Osteocyte (in vitro differentiated cells): ENCODE data around the gene RNF31. TPM values are rescaled to one million over a fixed set of nuclear protein-coding genes. Genes with fewer than 3 reads are reported as not detected.

ENCODE experiments used
- DNase-seq: peaks from one replicate; pipeline ENCODE4 v3.0.0; 2021; ENCODE audit warnings: mixed read lengths; ENCODE audit not compliant: unreplicated experiment; ENCODE audit errors: extremely low spot score
- H3K27ac Mint-ChIP-seq: one replicate; pipeline ENCODE4 v1.8.0; 2021; ENCODE audit warnings: mild to moderate bottlenecking, mixed read lengths; ENCODE audit not compliant: unreplicated experiment
- H3K27me3 Mint-ChIP-seq: one replicate; pipeline ENCODE4 v1.8.0; 2021; ENCODE audit warnings: mixed read lengths; ENCODE audit not compliant: unreplicated experiment
- H3K36me3 Mint-ChIP-seq: one replicate; pipeline ENCODE4 v1.8.0; 2021; ENCODE audit warnings: mixed read lengths; ENCODE audit not compliant: unreplicated experiment
- H3K4me1 Mint-ChIP-seq: one replicate; pipeline ENCODE4 v1.8.0; 2021; ENCODE audit warnings: mixed read lengths; ENCODE audit not compliant: unreplicated experiment
- H3K4me3 Mint-ChIP-seq: one replicate; pipeline ENCODE4 v1.8.0; 2021; ENCODE audit warnings: mild to moderate bottlenecking, moderate library complexity, mixed read lengths; ENCODE audit not compliant: unreplicated experiment
- H3K9me3 Mint-ChIP-seq: one replicate; pipeline ENCODE4 v1.8.0; 2021; ENCODE audit warnings: mixed read lengths; ENCODE audit not compliant: unreplicated experiment
- long read RNA-seq: library from polyadenylated mRNA; unstranded; transcript quantifications from one replicate; pipeline ENCODE4 v2.0.0, GENCODE V29; 2021
- total RNA-seq: library from RNA; stranded (reverse); gene quantifications from 2 replicates; pipeline ENCODE4 v1.2.1, GENCODE V29; 2021
- TF ChIP-seq, protein P1 (sequence below): fragments of 200-600 bp; sonication (generic); IDR thresholded peaks from 2 replicates; pipeline ENCODE4 v1.5.0; 2021; ENCODE audit warnings: antibody characterized with exemption, mild to moderate bottlenecking, moderate library complexity

RNF31 gene
- 65.9 and 66.5 TPM in 2 replicates for total RNA-seq
- long read RNA-seq, partial matches to known transcripts, result 3 of 5 reads
- long read RNA-seq, other reads (novel, unspliced or antisense), result 0 of 5 reads

DNA sequence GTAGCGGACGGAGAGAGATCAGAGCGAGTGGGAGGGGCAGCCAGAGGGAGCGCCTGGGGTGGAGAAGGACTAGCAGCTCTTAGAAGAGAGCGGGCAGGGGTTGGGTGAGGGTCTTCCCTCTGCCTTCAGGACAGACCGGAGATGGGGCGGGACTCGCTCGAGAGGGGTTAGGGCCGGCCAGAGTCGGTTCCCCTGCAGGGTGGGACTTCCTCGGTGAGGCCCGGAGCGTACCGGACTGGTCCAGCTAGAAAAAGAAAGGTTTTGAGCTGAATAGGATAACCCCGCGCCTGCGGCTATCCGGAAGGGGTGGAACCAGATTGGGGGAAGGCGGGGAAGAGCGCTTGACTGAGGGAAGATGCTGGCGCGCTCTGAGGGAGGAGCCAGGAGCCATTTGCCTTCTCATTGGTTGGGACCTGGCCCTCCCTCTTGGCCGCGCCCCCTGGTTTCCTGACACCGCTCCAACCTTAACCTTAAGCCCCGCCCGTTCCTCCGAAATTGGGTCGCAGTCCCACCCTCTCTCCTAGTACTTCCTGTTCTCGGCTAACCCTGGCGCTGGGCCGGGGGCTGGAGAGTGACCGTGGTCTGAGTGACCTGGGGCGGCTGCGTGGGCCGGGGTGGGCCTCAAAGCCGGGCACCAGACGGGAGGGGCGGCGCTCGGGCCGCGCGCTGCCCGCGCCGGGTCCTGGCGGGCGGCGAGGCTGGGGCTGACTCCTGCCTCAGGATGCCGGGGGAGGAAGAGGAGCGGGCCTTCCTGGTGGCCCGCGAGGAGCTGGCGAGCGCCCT, at the start of gene RNF31:
TSS of gene RNF31 (plus strand) at position 521 of the 783 bp plus-strand sequence. CDS start at position 722, 201 bp downstream.
- peak within 1 kb of the TSS; percentile 99 for H3K4me3 Mint-ChIP-seq
- H3K27ac Mint-ChIP-seq, result peak within 1 kb of the TSS; percentile 99
- DNase-seq, result peak; percentile 98
- H3K9me3 Mint-ChIP-seq, result no peaks in the 10 kb centered on the region
- no peaks in the 10 kb centered on the region for H3K27me3 Mint-ChIP-seq
- peaks cover 27% of the 10 kb centered on the region for H3K4me1 Mint-ChIP-seq
- peaks cover 21% of the 10 kb centered on the region for H3K36me3 Mint-ChIP-seq
- TF ChIP-seq, protein P1, sequence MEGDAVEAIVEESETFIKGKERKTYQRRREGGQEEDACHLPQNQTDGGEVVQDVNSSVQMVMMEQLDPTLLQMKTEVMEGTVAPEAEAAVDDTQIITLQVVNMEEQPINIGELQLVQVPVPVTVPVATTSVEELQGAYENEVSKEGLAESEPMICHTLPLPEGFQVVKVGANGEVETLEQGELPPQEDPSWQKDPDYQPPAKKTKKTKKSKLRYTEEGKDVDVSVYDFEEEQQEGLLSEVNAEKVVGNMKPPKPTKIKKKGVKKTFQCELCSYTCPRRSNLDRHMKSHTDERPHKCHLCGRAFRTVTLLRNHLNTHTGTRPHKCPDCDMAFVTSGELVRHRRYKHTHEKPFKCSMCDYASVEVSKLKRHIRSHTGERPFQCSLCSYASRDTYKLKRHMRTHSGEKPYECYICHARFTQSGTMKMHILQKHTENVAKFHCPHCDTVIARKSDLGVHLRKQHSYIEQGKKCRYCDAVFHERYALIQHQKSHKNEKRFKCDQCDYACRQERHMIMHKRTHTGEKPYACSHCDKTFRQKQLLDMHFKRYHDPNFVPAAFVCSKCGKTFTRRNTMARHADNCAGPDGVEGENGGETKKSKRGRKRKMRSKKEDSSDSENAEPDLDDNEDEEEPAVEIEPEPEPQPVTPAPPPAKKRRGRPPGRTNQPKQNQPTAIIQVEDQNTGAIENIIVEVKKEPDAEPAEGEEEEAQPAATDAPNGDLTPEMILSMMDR, result no peak

- TF ChIP-seq, protein P1, result no peak
- no peak for DNase-seq
- Mint-ChIP-seq H3K9me3 (no peaks in the 10 kb centered on the region), H3K27ac (no peak overlapping the region), H3K36me3 (peaks cover 27% of the 10 kb centered on the region), H3K4me3 (no peak overlapping the region), H3K4me1 (peaks cover 20% of the 10 kb centered on the region), H3K27me3 (no peaks in the 10 kb centered on the region)
Observed at GRCh38 chr14:24098229-24098926, 48.9 kb upstream of the RNF31 start.

DNA sequence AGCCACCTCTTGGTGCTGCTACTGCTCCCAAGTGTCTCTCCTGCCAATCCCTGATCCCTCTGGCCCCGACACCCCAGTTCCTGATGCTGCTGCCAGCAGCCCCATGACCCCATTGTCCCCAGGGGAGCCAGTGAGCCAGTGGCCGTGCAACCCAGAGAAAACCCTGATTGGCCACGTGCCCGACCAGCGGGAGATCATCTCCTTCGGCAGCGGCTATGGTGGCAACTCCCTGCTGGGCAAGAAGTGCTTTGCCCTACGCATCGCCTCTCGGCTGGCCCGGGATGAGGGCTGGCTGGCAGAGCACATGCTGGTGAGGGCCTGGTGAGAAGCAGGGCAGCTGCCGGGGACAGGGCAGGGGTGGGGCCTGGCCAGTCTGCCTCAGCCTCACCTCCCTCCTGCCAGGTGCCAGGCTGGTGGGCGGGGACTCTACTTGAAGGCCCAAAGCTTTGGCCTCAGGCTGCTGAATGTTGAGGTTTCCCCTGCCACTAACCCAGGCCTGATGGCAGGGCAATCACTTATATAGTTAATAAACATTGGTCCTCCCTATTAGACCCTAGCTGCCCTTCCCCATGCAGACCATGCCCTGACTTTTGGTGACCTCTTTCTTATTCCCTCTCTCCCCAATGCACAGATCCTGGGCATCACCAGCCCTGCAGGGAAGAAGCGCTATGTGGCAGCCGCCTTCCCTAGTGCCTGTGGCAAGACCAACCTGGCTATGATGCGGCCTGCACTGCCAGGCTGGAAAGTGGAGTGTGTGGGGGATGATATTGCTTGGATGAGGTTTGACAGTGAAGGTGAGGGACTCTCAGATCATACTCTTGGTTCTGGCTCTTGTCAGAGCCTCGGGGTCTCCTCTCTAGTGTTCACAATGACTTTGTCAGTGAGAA, 48.1 kb upstream of the RNF31 start:
- peaks cover 34% of the 10 kb centered on the region for H3K36me3 Mint-ChIP-seq
- H3K4me3 Mint-ChIP-seq, result no peak overlapping the region
- H3K4me1 Mint-ChIP-seq, result peaks cover 15% of the 10 kb centered on the region
- H3K27ac Mint-ChIP-seq, result no peak overlapping the region
- H3K27me3 Mint-ChIP-seq, result no peaks in the 10 kb centered on the region
- no peak for DNase-seq
- TF ChIP-seq, protein P1, result no peak
- H3K9me3 Mint-ChIP-seq, result no peaks in the 10 kb centered on the region

DNA sequence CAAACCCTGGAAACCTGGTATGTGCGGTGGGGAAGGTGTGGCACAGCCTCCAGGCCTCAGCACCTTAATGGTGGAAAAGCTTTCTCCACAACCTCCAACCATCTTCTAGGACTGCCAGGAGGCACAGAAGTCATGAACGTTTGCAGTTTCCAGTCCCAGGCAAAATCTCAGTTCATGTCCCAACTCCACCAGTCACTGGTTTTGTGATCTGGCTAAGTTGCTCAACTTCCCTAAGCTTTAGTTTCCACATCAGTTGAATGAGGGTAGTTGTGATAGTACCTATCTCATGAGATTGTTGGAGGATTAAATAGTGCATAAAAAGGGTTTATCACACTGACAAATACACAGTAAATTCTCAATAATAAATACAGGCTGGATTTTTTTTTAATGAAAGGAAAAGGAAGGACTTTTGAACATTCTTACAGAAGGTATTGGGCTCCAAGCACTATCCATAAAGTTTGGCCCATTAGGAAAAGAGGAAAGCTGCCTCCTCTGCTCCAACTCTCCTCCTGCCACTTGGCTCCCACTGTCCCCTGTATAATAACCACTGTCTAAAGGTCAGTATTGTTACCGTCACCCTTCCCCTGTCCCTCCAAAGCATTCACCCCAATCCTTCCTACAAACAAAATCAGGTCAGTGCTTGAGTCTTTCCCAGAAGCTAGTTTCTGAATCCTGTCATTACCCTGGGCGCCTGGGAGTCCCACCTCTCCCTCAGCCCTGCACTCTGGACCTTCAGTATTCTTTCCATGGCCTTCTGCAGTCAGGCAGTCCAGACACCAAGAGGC, 46.9 kb upstream of the RNF31 start:
- Mint-ChIP-seq H3K4me1 (peaks cover 10% of the 10 kb centered on the region), H3K4me3 (no peak overlapping the region), H3K36me3 (peaks cover 39% of the 10 kb centered on the region), H3K27ac (no peak overlapping the region), H3K9me3 (no peaks in the 10 kb centered on the region), H3K27me3 (no peaks in the 10 kb centered on the region)
- TF ChIP-seq, protein P1, result no peak
- no peak for DNase-seq
